GM21447 (cell line): ENCODE data around the gene TKFC.
A peak's percentile ranks its signal among the peaks of the same experiment; 100 is the strongest.

Experiments used
- ATAC-seq: cut with Tn5 transposase; IDR thresholded peaks from one replicate; pipeline ENCODE4 v1.9.1; 2021; ENCODE audit not compliant: unreplicated experiment

Gene TKFC

GRCh38 chr11:61310749-61311148 is 22.3 kb upstream of the TKFC start:
- ATAC-seq: no peak

DNA sequence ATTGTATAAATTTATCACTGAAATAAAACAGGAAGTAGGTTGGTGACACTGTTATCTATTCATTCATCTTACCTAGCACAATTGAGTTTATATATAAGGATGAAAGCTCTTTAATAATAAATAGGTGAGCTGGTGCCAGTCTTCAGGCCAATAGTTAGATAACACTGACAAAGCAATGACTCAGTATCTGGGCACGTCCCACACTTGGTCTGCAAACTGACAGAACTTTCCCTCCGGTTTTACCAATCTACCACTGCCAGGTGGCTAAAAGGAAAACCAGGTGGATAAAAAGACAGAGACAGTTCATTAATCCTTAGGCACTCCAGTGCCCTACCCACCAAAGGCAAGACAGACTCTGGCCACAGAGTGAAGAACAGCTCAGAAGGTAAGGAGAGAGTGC is 17.8 kb upstream of the TKFC start:
- ATAC-seq: no peak

- ATAC-seq: no peak
Observed at GRCh38 chr11:61325649-61326414, 7.2 kb upstream of the TKFC start.

GRCh38 chr11:61327669-61328071 is 5.4 kb upstream of the TKFC start:
- no peak for ATAC-seq

DNA sequence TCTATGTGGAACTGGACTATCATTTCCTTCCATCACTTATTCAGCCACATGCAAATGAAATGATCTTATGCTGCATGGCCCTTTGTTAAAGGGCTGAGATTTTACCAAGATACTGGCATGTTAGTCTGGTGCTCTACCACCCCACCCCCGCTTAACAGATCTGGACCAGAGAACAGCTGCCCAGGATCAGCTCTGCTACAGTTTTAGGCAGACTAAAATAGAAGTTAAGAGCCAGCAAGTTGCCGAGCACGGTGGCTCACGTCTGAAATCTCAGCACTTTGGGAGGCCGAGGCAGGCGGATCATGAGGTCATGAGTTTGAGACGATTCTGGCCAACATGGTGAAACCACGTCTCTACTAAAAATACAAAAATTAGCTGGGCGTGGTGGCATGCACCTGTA is 4.7 kb upstream of the TKFC start:
- ATAC-seq: no peak

GRCh38 chr11:61329871-61330270 is 3.2 kb upstream of the TKFC start:
- ATAC-seq: no peak

DNA sequence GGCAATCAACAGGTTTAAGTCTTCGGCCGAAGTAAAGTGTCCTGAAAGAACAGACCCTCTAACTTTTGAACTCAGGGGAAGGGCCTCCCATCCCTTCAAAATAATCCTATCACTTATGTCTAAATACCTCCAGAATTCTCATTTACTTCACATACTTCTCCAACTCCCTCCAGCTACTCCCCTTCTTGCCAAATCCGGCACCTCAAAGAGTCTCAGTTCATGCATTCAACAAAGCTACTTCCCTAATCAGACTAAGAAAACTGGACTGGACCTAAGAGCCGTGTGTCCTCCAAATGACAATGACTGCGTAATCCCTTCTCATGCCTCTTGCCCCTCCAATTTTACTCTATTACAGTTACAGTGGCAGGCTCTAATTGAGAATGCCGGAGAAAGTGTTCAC is 1.4 kb upstream of the TKFC start:
- ATAC-seq: no peak

GRCh38 chr11:61332281-61332796 is 689 bp upstream of the TKFC start:
- ATAC-seq: no peak

DNA sequence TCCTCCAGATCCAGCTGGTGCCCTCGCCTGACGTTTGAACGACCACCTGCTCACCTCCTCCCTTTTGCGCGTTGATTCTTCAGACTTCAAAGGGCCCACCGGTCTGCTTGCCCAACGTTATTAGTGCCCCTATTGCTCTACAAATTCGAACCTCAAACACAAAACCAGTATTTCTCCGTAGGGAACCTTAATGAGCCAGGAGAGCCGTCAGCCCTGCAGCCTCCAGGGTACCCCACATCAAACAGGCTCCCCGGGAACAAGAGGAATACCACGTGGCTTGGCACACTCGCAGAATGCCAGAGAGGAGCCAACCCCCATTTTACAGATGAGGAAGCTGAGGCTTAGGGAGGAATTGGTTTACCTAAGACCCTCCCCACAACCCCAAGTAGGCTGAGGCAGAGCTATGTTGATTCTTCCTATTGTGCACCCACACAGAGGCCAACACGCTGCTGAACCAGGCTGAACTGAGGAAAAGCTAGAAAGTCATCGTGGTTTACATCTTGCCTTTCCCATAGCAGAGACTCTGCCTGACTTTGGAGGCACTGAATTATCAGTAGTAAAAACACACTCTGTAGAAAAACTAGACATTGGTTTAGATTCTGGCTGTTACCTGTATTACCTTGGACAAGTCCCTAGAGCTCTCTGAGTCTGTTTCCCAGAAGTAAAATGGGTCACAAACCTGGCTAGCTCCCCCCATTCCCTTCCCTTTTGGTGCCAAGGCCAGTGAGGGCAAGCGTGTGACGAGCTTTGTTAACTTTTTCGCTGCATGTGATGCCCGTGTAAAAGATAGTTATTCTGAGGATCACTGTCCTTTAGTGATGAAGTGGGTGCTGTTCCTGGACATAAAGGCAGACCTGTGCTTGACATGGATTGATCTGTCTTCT is 764 bp downstream of the TKFC start:
- ATAC-seq: peak; percentile 5

DNA sequence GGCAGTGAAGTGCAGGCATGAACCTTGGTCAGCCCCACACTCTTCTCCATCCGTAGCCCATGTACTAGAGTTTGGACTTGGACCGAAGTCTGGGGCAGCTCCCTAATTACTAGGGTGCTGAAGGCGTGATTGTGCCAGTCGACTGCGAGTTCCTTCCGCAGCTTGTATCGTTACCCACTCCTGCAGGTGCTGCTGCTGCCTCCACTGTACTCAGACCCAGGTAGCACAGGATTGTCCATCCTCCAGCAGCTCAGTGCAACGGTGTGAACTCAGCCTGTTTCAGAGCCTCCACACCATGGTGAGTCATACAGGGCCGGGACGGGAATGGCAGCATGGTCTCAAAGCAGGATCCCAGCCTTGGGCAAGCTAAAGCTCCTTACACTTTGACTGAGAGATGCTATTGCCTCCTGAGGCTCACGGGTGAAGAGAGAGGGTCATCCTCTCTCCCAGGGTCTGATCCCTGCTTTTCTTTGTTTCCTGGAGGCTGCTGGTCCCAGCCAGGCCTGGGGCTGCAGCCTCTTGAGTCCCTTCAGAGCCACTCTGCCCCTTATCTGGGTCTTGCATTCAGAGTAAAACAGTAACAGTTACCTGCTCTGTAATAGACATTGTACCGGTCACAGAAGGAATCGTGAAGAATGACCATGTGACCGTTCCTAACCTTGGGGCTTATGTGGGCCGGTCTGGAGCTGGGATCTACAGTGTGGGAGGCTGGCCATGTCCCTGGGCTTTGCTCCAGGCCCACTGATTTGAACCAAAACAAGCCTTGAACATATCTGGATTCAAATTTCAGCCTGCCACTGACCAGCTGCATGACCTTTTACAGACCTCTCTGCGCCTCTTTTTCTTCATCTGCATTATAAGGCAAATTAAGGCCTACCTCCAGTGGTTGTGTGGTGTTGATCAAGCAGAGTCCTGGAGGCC is 1.7 kb downstream of the TKFC start:
- no peak for ATAC-seq

GRCh38 chr11:61335355-61335710 is 2.3 kb downstream of the TKFC start:
- no peak for ATAC-seq

DNA sequence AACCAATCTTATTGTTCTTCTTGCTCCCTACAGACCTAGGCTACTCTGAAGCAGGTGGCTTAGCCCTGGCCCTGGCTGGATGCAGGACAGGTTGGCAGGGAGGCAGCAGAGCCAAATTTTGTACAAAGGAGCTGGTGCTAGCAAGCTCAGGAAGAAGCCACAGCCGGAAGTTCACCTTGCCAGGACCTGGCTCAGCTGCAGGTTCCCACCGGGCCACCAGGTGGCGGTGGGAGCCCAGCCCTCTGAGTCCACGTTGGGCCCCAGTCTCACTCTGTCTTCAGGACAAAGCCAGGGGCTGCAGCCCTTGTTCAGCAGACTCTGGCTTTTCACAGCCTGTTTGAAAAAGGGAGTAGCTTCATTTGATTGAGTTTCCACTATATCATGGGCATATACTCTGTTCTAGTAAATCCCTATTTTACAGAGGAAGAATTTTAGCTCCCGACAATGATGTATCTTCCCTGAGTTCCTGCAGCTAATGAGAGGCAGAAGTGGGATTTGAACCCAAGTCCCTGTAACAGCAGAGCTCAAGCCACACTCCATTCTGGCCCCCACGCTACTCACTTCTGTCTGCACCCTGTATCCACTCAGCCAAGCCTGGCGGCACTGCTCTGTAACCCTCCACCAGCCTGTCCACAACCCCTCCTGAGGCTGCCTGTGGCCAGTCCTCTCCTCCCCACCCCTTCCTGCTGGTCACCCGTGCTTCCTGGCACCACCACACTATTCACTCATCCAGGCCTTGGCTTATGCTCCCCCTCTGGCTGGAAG is 3.3 kb downstream of the TKFC start:
- ATAC-seq: peak; percentile 43

- ATAC-seq: no peak
Observed at GRCh38 chr11:61337706-61338470, 4.9 kb downstream of the TKFC start.

DNA sequence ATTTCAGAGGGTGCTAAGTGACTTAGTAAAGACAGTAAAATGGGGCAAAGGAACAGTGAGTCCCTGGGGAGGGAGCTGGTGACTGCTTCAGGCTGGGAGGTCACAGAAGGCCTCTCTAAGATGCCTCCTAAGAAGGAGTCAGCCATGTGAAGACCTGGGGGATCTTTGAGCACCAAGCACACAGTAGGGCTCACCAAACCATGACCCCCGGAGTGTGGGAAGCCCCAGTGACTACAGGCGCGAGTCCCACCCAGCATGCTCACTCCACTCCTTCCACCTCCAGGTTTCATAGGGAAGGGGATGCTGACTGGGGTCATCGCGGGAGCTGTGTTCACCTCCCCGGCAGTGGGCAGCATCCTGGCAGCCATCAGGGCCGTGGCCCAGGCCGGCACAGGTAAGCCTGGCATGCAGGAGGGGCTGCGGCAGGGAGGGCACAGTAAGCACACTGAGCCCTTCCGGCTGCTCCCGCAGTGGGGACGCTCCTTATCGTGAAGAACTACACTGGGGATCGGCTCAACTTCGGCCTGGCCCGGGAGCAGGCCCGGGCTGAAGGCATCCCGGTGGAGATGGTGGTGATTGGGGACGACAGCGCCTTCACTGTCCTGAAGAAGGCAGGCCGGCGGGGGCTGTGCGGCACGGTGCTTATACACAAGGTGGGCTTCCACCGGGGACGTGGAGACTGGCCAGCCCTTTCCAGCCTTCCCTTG is 5.9 kb downstream of the TKFC start:
- no peak for ATAC-seq

GRCh38 chr11:61339490-61339878 is 6.5 kb downstream of the TKFC start:
- no peak for ATAC-seq

DNA sequence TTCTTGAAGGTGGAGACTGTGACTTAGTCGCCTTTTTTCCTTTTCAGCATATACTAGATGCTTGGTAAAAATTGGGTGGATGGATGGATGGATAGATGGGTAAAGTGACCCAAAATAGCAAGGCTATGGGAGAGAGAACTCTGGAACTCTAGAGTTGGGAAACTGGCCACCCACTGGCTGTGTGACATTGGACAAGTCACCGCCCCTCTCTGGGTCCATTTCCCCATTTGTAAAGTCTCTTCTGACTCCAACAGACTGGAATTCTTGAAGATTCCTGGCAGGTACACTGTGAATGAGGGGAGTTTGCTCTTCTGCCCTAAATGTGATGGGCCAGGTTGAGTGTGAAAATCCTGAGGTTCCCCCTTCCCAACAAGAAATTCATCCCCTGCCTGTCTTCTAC is 8.0 kb downstream of the TKFC start:
- no peak for ATAC-seq

- ATAC-seq: no peak
Observed at GRCh38 chr11:61341706-61342105, 8.7 kb downstream of the TKFC start.

GRCh38 chr11:61342207-61342803 is 9.3 kb downstream of the TKFC start:
- ATAC-seq: no peak
